Duodenal mucosa (tissue), 2 donors: ENCODE results near the gene RNF112.

Experiments
- H3K27ac ChIP-seq: one replicate; pipeline ENCODE4 v1.7.0; 2013; ENCODE audit warnings: low read depth, low read length
- H3K27me3 ChIP-seq, 2 donors: one replicate each; pipeline ENCODE4 v1.7.0; 2013; ENCODE audit warnings: low read length in 2 of 2, control low read depth in 1 of 2; ENCODE audit not compliant: insufficient read depth in 2 of 2, control insufficient read depth in 1 of 2
- H3K36me3 ChIP-seq, 2 donors: one replicate each; pipeline ENCODE4 v1.7.0; 2013; ENCODE audit warnings: low read length in 2 of 2, control low read depth in 1 of 2; ENCODE audit not compliant: insufficient read depth in 2 of 2, control insufficient read depth in 1 of 2
- H3K4me1 ChIP-seq, 2 donors: one replicate each; pipeline ENCODE4 v1.7.0; 2013; ENCODE audit warnings: low read length in 2 of 2, control low read depth in 1 of 2; ENCODE audit not compliant: insufficient read depth in 2 of 2, control insufficient read depth in 1 of 2
- H3K4me3 ChIP-seq, 2 donors: one replicate each; pipeline ENCODE4 v1.7.0; 2013; ENCODE audit warnings: low read length in 2 of 2, low read depth in 1 of 2
- H3K9ac ChIP-seq, 2 donors: one replicate each; pipeline ENCODE4 v1.7.0; 2013; ENCODE audit warnings: low read length in 2 of 2, low read depth in 1 of 2
- H3K9me3 ChIP-seq, 2 donors: one replicate each; pipeline ENCODE4 v1.7.0; 2013; ENCODE audit warnings: low read length in 2 of 2, control low read depth in 1 of 2; ENCODE audit not compliant: control insufficient read depth in 1 of 2

Gene RNF112, protein sequence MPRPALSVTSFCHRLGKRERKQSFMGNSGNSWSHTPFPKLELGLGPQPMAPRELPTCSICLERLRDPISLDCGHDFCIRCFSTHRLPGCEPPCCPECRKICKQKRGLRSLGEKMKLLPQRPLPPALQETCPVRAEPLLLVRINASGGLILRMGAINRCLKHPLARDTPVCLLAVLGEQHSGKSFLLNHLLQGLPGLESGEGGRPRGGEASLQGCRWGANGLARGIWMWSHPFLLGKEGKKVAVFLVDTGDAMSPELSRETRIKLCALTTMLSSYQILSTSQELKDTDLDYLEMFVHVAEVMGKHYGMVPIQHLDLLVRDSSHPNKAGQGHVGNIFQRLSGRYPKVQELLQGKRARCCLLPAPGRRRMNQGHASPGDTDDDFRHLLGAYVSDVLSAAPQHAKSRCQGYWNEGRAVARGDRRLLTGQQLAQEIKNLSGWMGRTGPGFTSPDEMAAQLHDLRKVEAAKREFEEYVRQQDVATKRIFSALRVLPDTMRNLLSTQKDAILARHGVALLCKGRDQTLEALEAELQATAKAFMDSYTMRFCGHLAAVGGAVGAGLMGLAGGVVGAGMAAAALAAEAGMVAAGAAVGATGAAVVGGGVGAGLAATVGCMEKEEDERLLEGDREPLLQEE

DNA sequence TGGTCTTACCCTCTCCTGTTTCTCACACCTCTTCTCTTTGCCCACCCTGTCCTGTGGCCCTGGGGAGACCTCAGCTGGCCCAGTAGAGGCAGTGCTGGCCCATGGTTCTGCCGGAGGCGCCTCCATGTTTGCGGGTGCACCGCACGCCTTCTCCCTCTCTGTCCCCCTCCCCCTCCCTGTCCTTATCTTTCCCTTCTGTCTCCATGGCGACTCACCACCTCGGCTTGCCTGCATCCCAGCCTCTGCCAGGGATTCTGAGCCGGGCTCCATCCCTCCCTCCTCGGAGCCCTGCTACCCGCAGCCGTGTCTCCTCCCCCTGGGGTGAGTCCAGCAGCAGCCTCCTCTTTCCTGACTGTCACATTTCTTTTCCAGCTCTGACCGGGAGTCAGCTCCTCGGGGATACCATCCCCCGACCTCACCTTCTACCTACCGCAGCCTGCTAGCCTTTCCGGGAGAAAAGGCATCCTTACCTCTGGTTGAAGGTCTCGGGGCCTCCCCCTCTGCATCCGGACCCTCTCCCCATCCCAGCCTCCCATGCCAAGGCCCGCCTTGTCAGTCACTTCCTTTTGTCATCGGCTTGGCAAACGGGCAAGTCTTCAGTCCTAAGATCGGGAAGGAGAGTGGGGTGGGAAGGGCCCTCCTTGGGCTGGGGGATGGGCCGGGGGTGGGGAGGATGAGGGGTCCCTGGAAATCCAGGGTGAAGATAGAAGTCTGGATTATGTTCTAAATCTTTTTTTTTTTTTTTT lies at the start of gene RNF112:
TSS of gene RNF112 (plus strand) at position 358 of the 746 bp plus-strand sequence. CDS start at position 535, 177 bp downstream.
- no peak within 1 kb of the TSS for H3K9ac ChIP-seq
- no peaks in the 10 kb centered on the region for H3K4me1 ChIP-seq
- H3K9me3 ChIP-seq, result no peaks in the 10 kb centered on the region
- no peaks in the 10 kb centered on the region for H3K27me3 ChIP-seq
- peak within 1 kb of the TSS; percentile 35 to 54 for H3K4me3 ChIP-seq
- H3K27ac ChIP-seq, result no peak within 1 kb of the TSS
- no peaks in the 10 kb centered on the region for H3K36me3 ChIP-seq

DNA sequence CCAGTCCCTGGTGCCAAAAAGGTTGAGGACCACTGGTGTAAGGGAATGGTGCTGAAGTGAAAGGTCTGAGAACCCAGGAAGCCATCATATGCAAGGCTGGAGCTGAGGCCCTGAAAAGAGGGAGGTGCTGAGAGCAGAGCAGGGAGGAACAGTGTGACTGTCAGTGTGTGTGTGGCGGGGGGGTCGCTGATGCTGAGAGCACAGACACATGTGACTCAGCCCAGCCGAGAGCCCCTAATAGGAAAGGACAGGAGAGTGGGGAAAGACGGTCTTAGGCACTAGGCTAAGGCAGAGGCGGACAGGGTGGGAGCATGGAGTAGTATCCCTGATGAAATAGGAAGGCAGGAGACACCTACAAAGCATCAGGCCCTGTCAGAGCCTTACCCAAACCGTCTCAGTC lies 49.7 kb upstream of the RNF112 start:
- Histone ChIP-seq H3K36me3 (no peaks in the 10 kb centered on the region), H3K9ac (no peak overlapping the region), H3K27me3 (peaks cover 0 to 2% of the 10 kb centered on the region in 2 donors), H3K4me3 (no peak overlapping the region), H3K4me1 (peaks cover 11 to 18% of the 10 kb centered on the region in 2 donors), H3K9me3 (no peaks in the 10 kb centered on the region), H3K27ac (no peak overlapping the region)

DNA sequence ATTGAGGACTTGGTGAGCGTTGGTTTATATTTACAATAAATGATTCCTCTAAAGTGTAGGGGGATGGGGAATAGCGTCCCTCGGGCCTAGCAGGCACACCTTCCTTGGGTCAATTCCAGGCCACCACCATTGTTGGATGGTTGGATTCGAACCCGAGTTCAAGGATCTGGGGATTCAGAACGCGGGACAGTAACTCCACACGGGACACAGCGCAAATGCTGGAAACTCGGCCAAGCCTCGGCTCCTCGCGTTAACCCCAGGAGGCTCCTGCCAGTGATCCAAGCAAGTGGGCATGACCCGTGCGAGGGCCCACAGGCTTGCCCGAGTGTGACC lies 49.1 kb upstream of the RNF112 start:
- Histone ChIP-seq H3K9ac (peak overlapping the region; percentile 19 to 51), H3K4me3 (peak overlapping the region; percentile 81 to 90), H3K4me1 (peaks cover 11 to 18% of the 10 kb centered on the region in 2 donors), H3K27me3 (peaks cover 0 to 2% of the 10 kb centered on the region in 2 donors), H3K27ac (no peak overlapping the region), H3K9me3 (no peaks in the 10 kb centered on the region), H3K36me3 (no peaks in the 10 kb centered on the region)

DNA sequence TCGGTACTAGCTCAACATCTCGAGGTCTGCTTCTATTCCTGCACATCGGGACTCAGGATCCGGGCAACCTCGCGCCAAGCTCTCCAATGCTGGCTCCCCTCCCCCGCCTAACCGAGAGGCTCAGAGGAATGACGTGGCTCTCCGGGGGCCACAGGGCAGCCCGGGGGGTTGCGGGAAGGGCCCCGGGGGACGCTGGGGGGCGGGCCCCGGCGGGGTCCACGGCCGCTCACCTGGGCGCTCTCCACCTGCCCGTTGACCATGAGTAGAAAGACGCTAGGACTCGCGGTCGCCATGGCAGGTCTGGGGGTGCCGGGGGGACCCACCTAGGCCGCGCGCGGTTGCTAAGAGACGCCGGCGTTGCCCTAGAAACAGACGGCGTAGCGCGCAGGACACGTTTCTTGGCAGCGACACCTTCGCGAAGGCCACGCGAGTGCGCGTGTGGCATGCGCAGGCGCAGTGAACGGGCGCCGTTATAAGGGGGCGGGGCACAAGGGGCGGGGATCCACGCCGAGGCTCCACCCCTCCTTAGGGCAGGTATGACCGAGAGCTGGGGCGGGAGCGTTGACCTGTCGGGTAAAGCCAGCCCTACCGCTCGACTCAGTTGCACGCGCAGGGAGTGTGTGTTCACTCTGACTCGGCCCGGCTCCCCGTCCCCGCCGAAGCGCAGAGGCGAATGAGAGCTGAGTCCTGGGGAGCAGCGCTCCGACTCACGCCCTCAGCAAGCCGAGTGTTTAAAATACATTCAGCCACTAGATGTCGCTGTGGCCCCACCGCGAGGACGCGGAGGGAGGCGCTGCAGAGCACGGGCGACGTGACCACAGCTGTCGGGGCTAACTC lies 48.5 kb upstream of the RNF112 start, which contains the start of gene B9D1:
TSS of gene B9D1 (minus strand) at position 447 of the 837 bp plus-strand sequence. CDS start at position 293, 154 bp downstream.
- peak within 1 kb of the TSS; percentile 81 to 90 for H3K4me3 ChIP-seq
- H3K27ac ChIP-seq, result peak within 1 kb of the TSS; percentile 84
- peaks cover 11 to 15% of the 10 kb centered on the region in 2 donors for H3K4me1 ChIP-seq
- H3K9ac ChIP-seq, result peak within 1 kb of the TSS; percentile 19 to 84
- H3K36me3 ChIP-seq, result no peaks in the 10 kb centered on the region
- H3K27me3 ChIP-seq, result peaks cover 0 to 2% of the 10 kb centered on the region in 2 donors
- H3K9me3 ChIP-seq, result no peaks in the 10 kb centered on the region

DNA sequence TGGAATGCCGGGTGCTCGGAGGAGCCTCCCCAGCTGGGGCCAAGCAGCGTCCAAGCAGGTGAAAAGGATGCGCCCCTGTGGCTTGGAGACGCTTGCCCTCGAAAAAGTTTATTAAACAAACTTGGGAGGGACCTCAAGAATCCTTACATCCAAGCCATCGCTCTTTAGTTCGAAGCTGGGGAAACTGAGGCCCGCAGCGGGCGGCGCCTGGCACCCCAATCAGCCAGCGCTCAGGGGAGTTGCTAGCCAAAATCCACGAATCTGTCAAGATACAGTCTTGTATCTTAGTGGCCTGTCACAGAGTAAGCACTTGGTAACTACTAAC lies 48.0 kb upstream of the RNF112 start:
- H3K27ac ChIP-seq, result peak overlapping the region; percentile 84
- peak overlapping the region; percentile 19 to 84 for H3K9ac ChIP-seq
- H3K36me3 ChIP-seq, result no peaks in the 10 kb centered on the region
- H3K4me1 ChIP-seq, result peaks cover 11 to 13% of the 10 kb centered on the region in 2 donors
- peaks cover 0 to 2% of the 10 kb centered on the region in 2 donors for H3K27me3 ChIP-seq
- H3K4me3 ChIP-seq, result peak overlapping the region; percentile 81 to 90
- no peaks in the 10 kb centered on the region for H3K9me3 ChIP-seq

DNA sequence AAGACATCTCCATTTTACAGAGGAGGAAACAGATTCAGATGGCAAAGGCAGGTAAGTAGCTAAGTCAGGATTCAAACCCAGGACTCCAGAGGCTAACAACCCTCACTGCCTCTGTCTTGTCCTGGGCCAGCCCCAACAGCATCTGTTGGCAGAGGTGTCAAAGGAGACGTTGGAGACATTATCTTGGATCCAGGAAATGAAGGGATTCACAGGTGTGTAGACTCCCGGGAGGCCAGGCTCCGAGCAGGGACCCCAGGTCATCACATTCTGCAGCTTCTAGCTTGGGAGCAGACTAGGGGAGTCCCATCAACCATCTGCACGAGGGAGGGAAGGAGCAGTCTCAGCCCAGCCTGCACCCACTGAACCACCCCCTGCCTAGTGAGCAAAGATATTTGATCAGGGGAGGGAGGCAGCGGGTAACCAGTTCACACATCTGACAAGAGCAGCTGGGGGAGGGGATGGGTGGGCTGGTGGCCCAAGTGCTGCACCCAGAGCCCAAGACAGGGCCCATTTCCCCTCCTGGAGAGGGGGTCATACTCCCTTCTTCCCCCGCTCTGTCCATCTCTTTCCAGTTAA lies 47.5 kb upstream of the RNF112 start:
- Histone ChIP-seq H3K9me3 (no peaks in the 10 kb centered on the region), H3K27ac (no peak overlapping the region), H3K36me3 (no peaks in the 10 kb centered on the region), H3K27me3 (peaks cover 0 to 2% of the 10 kb centered on the region in 2 donors), H3K4me3 (no peak overlapping the region), H3K9ac (no peak overlapping the region), H3K4me1 (peaks cover 11 to 17% of the 10 kb centered on the region in 2 donors)

DNA sequence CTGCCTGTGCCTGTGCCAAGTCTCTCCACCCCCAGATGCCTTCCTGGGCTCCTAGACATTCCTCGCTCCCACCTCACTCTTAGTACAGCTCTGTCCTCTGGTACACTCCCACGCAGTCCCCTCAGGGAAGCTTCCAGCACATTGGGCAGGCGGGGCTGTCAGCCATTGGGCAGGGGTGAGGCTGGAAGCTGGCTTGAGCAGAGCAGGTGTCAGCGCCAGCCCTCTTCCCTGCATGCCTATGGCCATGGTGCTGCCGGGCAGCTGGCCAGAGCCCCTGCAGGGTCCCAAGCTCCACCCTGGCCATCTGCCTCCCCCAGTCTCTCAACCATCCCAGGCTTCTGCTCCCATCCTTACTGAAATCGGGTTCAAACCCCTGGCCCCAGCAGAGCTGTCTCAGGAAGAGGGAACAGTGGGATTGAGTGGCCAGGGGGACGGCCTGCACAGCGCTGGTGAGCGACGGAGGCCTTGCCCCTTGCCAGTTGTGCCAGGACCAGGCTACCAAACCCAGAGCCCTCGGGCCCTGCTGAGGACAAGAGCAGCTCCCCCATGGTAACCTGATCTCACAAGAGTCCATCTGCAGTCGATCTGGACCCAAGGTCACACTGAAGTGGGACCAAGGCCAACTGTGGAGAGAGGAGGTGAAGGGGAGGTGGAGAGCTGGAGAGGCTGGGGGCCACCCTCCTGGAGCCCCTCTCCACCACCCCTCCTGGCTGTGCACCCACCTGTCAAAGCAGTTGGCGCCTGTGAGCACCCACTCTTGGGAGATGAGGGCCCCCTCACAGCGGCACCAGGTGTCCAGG lies 46.1 kb upstream of the RNF112 start:
- H3K27ac ChIP-seq, result no peak overlapping the region
- H3K36me3 ChIP-seq, result no peaks in the 10 kb centered on the region
- H3K9me3 ChIP-seq, result no peaks in the 10 kb centered on the region
- H3K9ac ChIP-seq, result no peak overlapping the region
- peaks cover 21 to 22% of the 10 kb centered on the region in 2 donors for H3K4me1 ChIP-seq
- peaks cover 0 to 2% of the 10 kb centered on the region in 2 donors for H3K27me3 ChIP-seq
- no peak overlapping the region for H3K4me3 ChIP-seq

DNA sequence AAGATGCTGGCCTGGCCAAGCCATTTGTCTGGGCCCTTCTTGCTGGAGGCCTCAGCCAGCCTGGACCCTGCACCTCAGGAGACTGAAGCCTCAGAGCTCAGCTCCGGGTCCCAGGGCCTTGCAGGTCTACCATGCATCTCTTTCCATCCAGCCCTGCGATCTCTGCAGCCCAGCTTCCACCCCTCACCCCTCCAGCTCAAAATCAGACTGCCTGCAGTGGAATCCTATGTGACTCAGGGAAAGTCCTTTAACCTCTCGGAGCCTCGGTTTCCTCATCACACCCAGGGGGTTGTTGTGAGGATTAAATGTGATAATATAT lies 45.6 kb upstream of the RNF112 start:
- H3K4me3 ChIP-seq, result no peak overlapping the region
- peaks cover 21 to 27% of the 10 kb centered on the region in 2 donors for H3K4me1 ChIP-seq
- H3K27ac ChIP-seq, result no peak overlapping the region
- H3K9me3 ChIP-seq, result no peaks in the 10 kb centered on the region
- no peaks in the 10 kb centered on the region for H3K36me3 ChIP-seq
- peaks cover 0 to 2% of the 10 kb centered on the region in 2 donors for H3K27me3 ChIP-seq
- no peak overlapping the region for H3K9ac ChIP-seq
